Measurements from ENCODE around the gene ASCC1. TPM values are rescaled to one million over a fixed set of nuclear protein-coding genes. Genes with fewer than 3 reads are reported as not detected.

The ASCC1 gene
- total RNA-seq, 1 donor from 2014 or later = 33.9 TPM

- no peak overlapping the region for H3K4me3 Mint-ChIP-seq (ENCODE audit: unreplicated experiment)
- DNase-seq (ENCODE audit: low read depth) (no peak), FAIRE-seq (no peak)
- H3K4me2 ChIP-seq (ENCODE audit: low read length) = no peak overlapping the region
- H3K27ac Mint-ChIP-seq (ENCODE audit: unreplicated experiment) = no peak overlapping the region
- H3K9me3 Mint-ChIP-seq (ENCODE audit: unreplicated experiment) = no peaks in the 10 kb centered on the region
- no peaks in the 10 kb centered on the region for H3K9me3 ChIP-seq (ENCODE audit: insufficient read depth, low read depth, low read length)
- H3K36me3 ChIP-seq (ENCODE audit: insufficient read depth, low read length) = peaks cover 2% of the 10 kb centered on the region
- H4K20me1 ChIP-seq (ENCODE audit: insufficient read depth, low read length) = no peaks in the 10 kb centered on the region
- H3K36me3 Mint-ChIP-seq (ENCODE audit: low read depth, unreplicated experiment) = peaks cover 3% of the 10 kb centered on the region
- no peaks in the 10 kb centered on the region for H3K27me3 Mint-ChIP-seq (ENCODE audit: low read depth, unreplicated experiment)
- no peak overlapping the region for H3K4me3 ChIP-seq (ENCODE audit: insufficient read depth, low read depth, low read length)
- H3K9ac ChIP-seq (ENCODE audit: low read length) = no peak overlapping the region
- no peak overlapping the region for H2AFZ ChIP-seq (ENCODE audit: low read depth, low read length)
- TF ChIP-seq, protein P1, sequence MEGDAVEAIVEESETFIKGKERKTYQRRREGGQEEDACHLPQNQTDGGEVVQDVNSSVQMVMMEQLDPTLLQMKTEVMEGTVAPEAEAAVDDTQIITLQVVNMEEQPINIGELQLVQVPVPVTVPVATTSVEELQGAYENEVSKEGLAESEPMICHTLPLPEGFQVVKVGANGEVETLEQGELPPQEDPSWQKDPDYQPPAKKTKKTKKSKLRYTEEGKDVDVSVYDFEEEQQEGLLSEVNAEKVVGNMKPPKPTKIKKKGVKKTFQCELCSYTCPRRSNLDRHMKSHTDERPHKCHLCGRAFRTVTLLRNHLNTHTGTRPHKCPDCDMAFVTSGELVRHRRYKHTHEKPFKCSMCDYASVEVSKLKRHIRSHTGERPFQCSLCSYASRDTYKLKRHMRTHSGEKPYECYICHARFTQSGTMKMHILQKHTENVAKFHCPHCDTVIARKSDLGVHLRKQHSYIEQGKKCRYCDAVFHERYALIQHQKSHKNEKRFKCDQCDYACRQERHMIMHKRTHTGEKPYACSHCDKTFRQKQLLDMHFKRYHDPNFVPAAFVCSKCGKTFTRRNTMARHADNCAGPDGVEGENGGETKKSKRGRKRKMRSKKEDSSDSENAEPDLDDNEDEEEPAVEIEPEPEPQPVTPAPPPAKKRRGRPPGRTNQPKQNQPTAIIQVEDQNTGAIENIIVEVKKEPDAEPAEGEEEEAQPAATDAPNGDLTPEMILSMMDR (IDR thresholded peaks at IDR 0.05; ENCODE audit: insufficient read depth, low read depth, low read length) = no peak
- TF ChIP-seq EZH2 (IDR thresholded peaks at IDR 0.05; ENCODE audit: insufficient read depth, low read length) = no peak
- peaks cover 10% of the 10 kb centered on the region for H3K4me1 Mint-ChIP-seq (ENCODE audit: low read depth, unreplicated experiment)
- no peaks in the 10 kb centered on the region for H3K79me2 ChIP-seq (ENCODE audit: insufficient read depth, low read length)
- H3K4me1 ChIP-seq (ENCODE audit: insufficient read depth, low read length) = peaks cover under 1% of the 10 kb centered on the region
- no peaks in the 10 kb centered on the region for H3K27me3 ChIP-seq (ENCODE audit: insufficient read depth, low read length)
- H3K27ac ChIP-seq (ENCODE audit: low read depth, low read length) = no peak overlapping the region
Observed at GRCh38 chr10:72238392-72239175, 22.5 kb upstream of the ASCC1 start.

GRCh38 chr10:72235544-72236279 lies 19.6 kb upstream of the ASCC1 start:
- Mint-ChIP-seq H3K36me3 (ENCODE audit: low read depth, unreplicated experiment) (peaks cover 13% of the 10 kb centered on the region), H3K27ac (ENCODE audit: unreplicated experiment) (no peak overlapping the region), H3K4me3 (ENCODE audit: unreplicated experiment) (peak overlapping the region; percentile 3), H3K27me3 (ENCODE audit: low read depth, unreplicated experiment) (no peaks in the 10 kb centered on the region), H3K9me3 (ENCODE audit: unreplicated experiment) (no peaks in the 10 kb centered on the region), H3K4me1 (ENCODE audit: low read depth, unreplicated experiment) (peaks cover 3% of the 10 kb centered on the region)
- Histone ChIP-seq H3K9me3 (ENCODE audit: insufficient read depth, low read depth, low read length) (no peaks in the 10 kb centered on the region), H3K4me1 (ENCODE audit: insufficient read depth, low read length) (no peaks in the 10 kb centered on the region), H3K36me3 (ENCODE audit: insufficient read depth, low read length) (peaks cover 2% of the 10 kb centered on the region), H3K27ac (ENCODE audit: low read depth, low read length) (no peak overlapping the region), H2AFZ (ENCODE audit: low read depth, low read length) (no peak overlapping the region), H3K4me2 (ENCODE audit: low read length) (no peak overlapping the region), H3K27me3 (ENCODE audit: insufficient read depth, low read length) (no peaks in the 10 kb centered on the region), H3K9ac (ENCODE audit: low read length) (no peak overlapping the region), H4K20me1 (ENCODE audit: insufficient read depth, low read length) (no peaks in the 10 kb centered on the region), H3K4me3 (ENCODE audit: insufficient read depth, low read depth, low read length) (no peak overlapping the region), H3K79me2 (ENCODE audit: insufficient read depth, low read length) (no peaks in the 10 kb centered on the region)
- no peak for FAIRE-seq
- TF ChIP-seq, protein P1 (IDR thresholded peaks at IDR 0.05; ENCODE audit: insufficient read depth, low read depth, low read length) = no peak
- TF ChIP-seq EZH2 (IDR thresholded peaks at IDR 0.05; ENCODE audit: insufficient read depth, low read length) = no peak
- no peak for DNase-seq (ENCODE audit: low read depth)
